K562 treated with DMSO at 1 percent for 48 hours (cell line): ENCODE results near the gene HIVEP3. TPM values are rescaled to one million over a fixed set of nuclear protein-coding genes. Genes with fewer than 3 reads are reported as not detected.

Source experiments
- total RNA-seq: library from RNA; unstranded; fragments of 300-600 nt; gene quantifications from 2 replicates; pipeline ENCODE4 v1.2.3, GENCODE V29; 2022; ENCODE audit warnings: low replicate concordance; ENCODE audit errors: extremely low read depth

The HIVEP3 gene
- not detected in 2 replicates for total RNA-seq

DNA sequence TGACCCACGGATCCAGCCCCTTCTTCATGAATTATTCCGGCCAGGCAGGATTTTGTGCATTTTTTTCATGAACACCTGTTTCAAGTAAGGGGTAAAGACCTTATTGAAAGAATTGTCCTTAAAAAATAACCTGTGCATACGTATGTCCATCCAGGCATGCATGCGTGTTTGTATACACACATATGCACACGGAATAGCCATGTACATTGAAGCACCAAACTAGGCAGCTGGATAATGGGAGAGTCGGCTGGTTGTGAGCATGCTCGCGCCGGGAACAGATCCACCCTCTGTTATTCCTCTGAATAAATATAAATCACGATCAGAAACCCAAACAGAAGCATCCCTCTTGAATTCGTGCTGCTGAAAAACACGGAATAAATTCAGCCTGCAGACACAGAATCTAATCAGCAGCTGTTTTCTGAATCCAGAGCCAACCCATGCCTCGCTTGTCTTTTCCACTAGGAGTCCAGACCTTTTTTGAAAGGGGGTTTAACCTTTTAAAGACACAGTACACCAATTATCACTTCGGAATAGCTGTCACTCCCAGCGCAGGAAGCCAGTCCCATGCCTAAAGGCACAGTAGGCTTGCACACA is at the start of gene HIVEP3:
HIVEP3 (minus strand) TSS at position 473 of the 594 bp plus-strand sequence.

GRCh38 chr1:41484402-41485241 is 434.1 kb downstream of the HIVEP3 start, which contains the start of gene EDN2:
Gene EDN2, minus strand, starts transcription at chr1:41484683. Its CDS starts 82 bp downstream, at chr1:41484601.

Other genes with a start within 250 kb of the HIVEP3 start
- not detected in 2 replicates for gene GUCA2B, start 234.5 kb upstream of the HIVEP3 start, total RNA-seq
- gene GUCA2A, start 245.8 kb upstream of the HIVEP3 start, total RNA-seq = not detected in 2 replicates